B cell (primary cell): Measurements from ENCODE around the gene HOXA10. TPM values are rescaled to one million over a fixed set of nuclear protein-coding genes. Genes with fewer than 3 reads are reported as not detected.
A peak's percentile ranks its signal among the peaks of the same experiment; 100 is the strongest.

Experiments used
- ATAC-seq: fragments of 200-7000 bp; cut with Tn5 transposase; one replicate; pipeline ENCODE4 v1.10.0; 2021; ENCODE audit warnings: low read depth, mild to moderate bottlenecking, moderate number of reproducible peaks, moderate library complexity
- CTCF ChIA-PET: fragments of 350-600 bp; sonication (Branson Sonifier 250); formaldehyde crosslinking; loops from one replicate; lab custom pipeline; 2021; ENCODE audit warnings: antibody characterized with exemption, inconsistent platforms; lab: Charles Lee
- POLR2A ChIA-PET: fragments of 350-600 bp; sonication (Branson Sonifier 250); formaldehyde crosslinking; loops from one replicate; lab custom pipeline; 2021; ENCODE audit warnings: antibody characterized with exemption; lab: Charles Lee
- DNase-seq: peaks from one replicate; pipeline ENCODE4 v3.0.0; 2013
- H2AFZ ChIP-seq: 2 replicates; pipeline ENCODE4 v1.6.1; 2012; ENCODE audit warnings: mild to moderate bottlenecking, low read depth, low read length; ENCODE audit not compliant: insufficient read depth, poor library complexity, severe bottlenecking
- H3K27ac ChIP-seq, 2 donors: 1 replicate in 1 of 2; 2 replicates in 1 of 2; pipeline ENCODE4 v1.5.1; 2012 to 2013; ENCODE audit warnings: low read length in 2 of 2, mild to moderate bottlenecking in 2 of 2, moderate library complexity in 1 of 2
- H3K27me3 ChIP-seq, 4 experiments: fragments of 200-600 bp in 1 of 4; sonication (generic) in 1 of 4; replicated peaks in 1 of 4; 1 replicate in 2 of 4; 2 replicates in 2 of 4; pipeline versions ENCODE4 v1.6.1 to v1.7.0; 2013 to 2016; ENCODE audit warnings: low read length in 3 of 4, mild to moderate bottlenecking in 2 of 4, mixed read lengths in 1 of 4, moderate library complexity in 1 of 4; ENCODE audit not compliant: insufficient read depth in 4 of 4, control insufficient read depth in 3 of 4; ENCODE audit errors: control extremely low read depth in 1 of 4
- H3K36me3 ChIP-seq, 2 experiments: replicated peaks in 1 of 2; 1 replicate in 1 of 2; 2 replicates in 1 of 2; pipeline versions ENCODE4 v1.6.1 to v1.7.1; 2013; ENCODE audit warnings: low read length in 1 of 2; ENCODE audit not compliant: insufficient read depth in 2 of 2, control insufficient read depth in 1 of 2; ENCODE audit errors: control extremely low read depth in 1 of 2, extremely low read depth in 1 of 2
- H3K4me1 ChIP-seq, 2 donors: fragments of 200-600 bp in 1 of 2; sonication (generic) in 1 of 2; 1 replicate in 1 of 2; 2 replicates in 1 of 2; pipeline versions ENCODE4 v1.5.1 to v1.6.1; 2013 to 2017; ENCODE audit warnings: low read length in 2 of 2; ENCODE audit not compliant: control insufficient read depth in 2 of 2, insufficient read depth in 2 of 2
- H3K4me2 ChIP-seq: replicated peaks from 2 replicates; pipeline ENCODE3; 2012; ENCODE audit warnings: mild to moderate bottlenecking, low read depth, low read length; ENCODE audit not compliant: poor library complexity, severe bottlenecking
- H3K4me3 ChIP-seq, 5 experiments: fragments of 200-600 bp in 1 of 5; sonication (generic) in 1 of 5; 1 replicate in 3 of 5; 2 replicates in 2 of 5; pipeline versions ENCODE4 v1.5.1 to v1.7.0; 2011 to 2016; ENCODE audit warnings: low read length in 4 of 5, mild to moderate bottlenecking in 4 of 5, low read depth in 2 of 5, control low read depth in 1 of 5, moderate library complexity in 1 of 5; ENCODE audit not compliant: insufficient read depth in 1 of 5; ENCODE audit errors: control extremely low read depth in 1 of 5, extremely low read depth in 1 of 5
- H3K79me2 ChIP-seq: fragments of 200-600 bp; sonication (generic); one replicate; pipeline ENCODE4 v1.6.0; 2016; ENCODE audit warnings: low read length; ENCODE audit not compliant: control insufficient read depth, insufficient read depth
- H3K9ac ChIP-seq: fragments of 200-600 bp; sonication (generic); 2 replicates; pipeline ENCODE4 v1.6.1; 2017; ENCODE audit warnings: mild to moderate bottlenecking, low read length, moderate library complexity
- H3K9me3 ChIP-seq, 3 donors: one replicate each; pipeline versions ENCODE4 v1.6.1 to v1.7.1; 2013; ENCODE audit warnings: low read length in 2 of 3; ENCODE audit not compliant: control insufficient read depth in 2 of 3, insufficient read depth in 1 of 3; ENCODE audit errors: control extremely low read depth in 1 of 3
- H4K20me1 ChIP-seq: 2 replicates; pipeline ENCODE4 v1.6.0; 2012; ENCODE audit warnings: mild to moderate bottlenecking, low read length; ENCODE audit not compliant: insufficient read depth, control insufficient read depth, poor library complexity, severe bottlenecking
- H3K27ac Mint-ChIP-seq: one replicate; pipeline ENCODE4 v1.8.0; 2021; ENCODE audit warnings: mixed read lengths
- H3K27me3 Mint-ChIP-seq: one replicate; pipeline ENCODE4 v1.8.0; 2021; ENCODE audit warnings: mixed read lengths
- H3K4me1 Mint-ChIP-seq: one replicate; pipeline ENCODE4 v1.8.0; 2021; ENCODE audit warnings: mixed read lengths
- H3K4me3 Mint-ChIP-seq: one replicate; pipeline ENCODE4 v1.8.0; 2021; ENCODE audit warnings: mixed read lengths
- H3K9me3 Mint-ChIP-seq: one replicate; pipeline ENCODE4 v1.8.0; 2022; ENCODE audit warnings: mixed read lengths; ENCODE audit not compliant: insufficient read depth
- EZH2 ChIP-seq: IDR thresholded peaks from 2 replicates; pipeline ENCODE4 v1.6.1; 2012; ENCODE audit warnings: borderline replicate concordance, low read depth, mild to moderate bottlenecking, moderate library complexity, low read length; ENCODE audit not compliant: insufficient read depth, poor library complexity, severe bottlenecking
- WGBS: methylation state at CpG from one replicate; pipeline ENCODE4 v1.1.5; 2013; ENCODE audit warnings: missing lambda C conversion rate; ENCODE audit not compliant: insufficient coverage; 5-methylcytosine and 5-hydroxymethylcytosine counted together
- intact Hi-C: fragments of 100-400 bp; cut with micrococcal nuclease; formaldehyde crosslinking; loops from one replicate; pipeline ENCODE4 v1.10.0; 2022
- polyA plus RNA-seq: library from polyadenylated mRNA; depleted of rRNA; stranded (reverse); fragments of >200 nt; gene quantifications from 2 replicates; pipeline ENCODE4 v1.2.3, GENCODE V29; 2012
- total RNA-seq, 2 donors: library from RNA; stranded (reverse); fragments of 120-200 nt in 1 of 2; gene quantifications; 1 replicate in 1 of 2; 2 replicates in 1 of 2; pipeline versions ENCODE4 v1.2.3 to v1.2.4, GENCODE V29; 2013 to 2022
- TF ChIP-seq, protein P1 (sequence below): fragments of 200-600 bp; IDR thresholded peaks from one replicate; pipeline ENCODE4 v1.8.0; 2022; ENCODE audit warnings: antibody characterized with exemption, mild to moderate bottlenecking

Gene HOXA10
- total and polyA plus RNA-seq, 2 donors (not counting 1 experiment from before 2014, with no cell fraction given), result not detected

DNA sequence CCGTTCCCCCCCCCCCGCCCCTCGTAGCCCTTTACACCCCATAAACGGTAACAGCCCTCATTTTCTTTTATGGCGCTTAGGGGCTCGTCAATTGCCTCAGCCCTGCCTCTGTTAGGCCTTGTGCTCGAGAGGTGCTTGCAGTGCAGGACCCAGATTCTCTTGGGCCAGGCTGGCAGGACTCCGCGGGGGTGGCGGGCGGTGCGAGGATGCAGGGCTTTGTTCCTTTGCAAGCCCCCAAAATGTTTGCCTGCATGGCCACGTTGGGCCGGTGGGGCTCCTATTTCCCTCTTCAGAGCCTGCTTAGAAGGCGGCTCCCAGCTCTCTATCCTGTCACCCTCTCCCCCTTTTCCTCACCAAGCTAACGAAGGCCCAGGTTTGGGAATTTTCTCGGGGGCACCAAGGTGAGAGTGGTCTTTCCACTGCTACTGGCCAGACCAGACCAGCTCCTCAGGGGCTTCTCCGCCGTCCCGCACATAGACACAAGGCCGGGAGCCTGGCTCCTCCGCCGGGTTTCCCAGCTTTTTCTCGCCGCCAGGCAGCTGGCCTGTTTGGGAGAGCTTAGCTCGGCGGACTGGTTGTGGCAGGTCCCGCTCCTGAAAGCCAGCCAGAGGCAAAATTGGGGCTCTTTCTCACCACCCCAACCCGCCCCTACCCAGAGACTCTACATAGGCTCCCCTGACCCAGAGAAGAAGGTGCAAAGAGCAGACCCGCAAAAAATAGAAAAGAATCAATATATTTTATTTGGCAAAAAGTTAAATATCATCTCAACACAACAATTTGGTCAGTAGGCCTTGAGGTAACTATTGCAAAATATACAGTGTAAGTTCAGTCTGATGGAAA, 12.2 kb downstream of the HOXA10 start:
- WGBS, result 25% methylated on average over 25 of the region's 30 CpGs
- H3K27ac ChIP-seq, result no peak overlapping the region
- Mint-ChIP-seq H3K4me3 (no peak overlapping the region), H3K4me1 (peaks cover 35% of the 10 kb centered on the region), H3K27me3 (peaks cover 69% of the 10 kb centered on the region), H3K27ac (no peak overlapping the region), H3K9me3 (no peaks in the 10 kb centered on the region)
- ChIA-PET CTCF (interaction anchor here (0.6 to 4.0 kb wide), 28 partner anchors 12 to 1310 kb away, joined by 3 to 122 read pairs (median 6); partner anchors contain the start of genes HOXA13, HOXA3, HOXA5 and HOXA6), POLR2A (interaction anchor here (0.7 kb wide), 1 partner anchor 1002 kb away, joined by 3 read pairs; no protein-coding TSS in a partner anchor)
- peaks cover 4% of the 10 kb centered on the region for H4K20me1 ChIP-seq
- no peak overlapping the region for H2AFZ ChIP-seq
- H3K79me2 ChIP-seq, result no peaks in the 10 kb centered on the region
- DNase-seq (peak; percentile 24), ATAC-seq (no peak)
- TF ChIP-seq, protein P1, sequence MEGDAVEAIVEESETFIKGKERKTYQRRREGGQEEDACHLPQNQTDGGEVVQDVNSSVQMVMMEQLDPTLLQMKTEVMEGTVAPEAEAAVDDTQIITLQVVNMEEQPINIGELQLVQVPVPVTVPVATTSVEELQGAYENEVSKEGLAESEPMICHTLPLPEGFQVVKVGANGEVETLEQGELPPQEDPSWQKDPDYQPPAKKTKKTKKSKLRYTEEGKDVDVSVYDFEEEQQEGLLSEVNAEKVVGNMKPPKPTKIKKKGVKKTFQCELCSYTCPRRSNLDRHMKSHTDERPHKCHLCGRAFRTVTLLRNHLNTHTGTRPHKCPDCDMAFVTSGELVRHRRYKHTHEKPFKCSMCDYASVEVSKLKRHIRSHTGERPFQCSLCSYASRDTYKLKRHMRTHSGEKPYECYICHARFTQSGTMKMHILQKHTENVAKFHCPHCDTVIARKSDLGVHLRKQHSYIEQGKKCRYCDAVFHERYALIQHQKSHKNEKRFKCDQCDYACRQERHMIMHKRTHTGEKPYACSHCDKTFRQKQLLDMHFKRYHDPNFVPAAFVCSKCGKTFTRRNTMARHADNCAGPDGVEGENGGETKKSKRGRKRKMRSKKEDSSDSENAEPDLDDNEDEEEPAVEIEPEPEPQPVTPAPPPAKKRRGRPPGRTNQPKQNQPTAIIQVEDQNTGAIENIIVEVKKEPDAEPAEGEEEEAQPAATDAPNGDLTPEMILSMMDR, result no peak
- no peak for TF ChIP-seq EZH2
- H3K36me3 ChIP-seq, result no peaks in the 10 kb centered on the region
- peaks cover 1 to 89% (median 77%) of the 10 kb centered on the region in 4 experiments for H3K27me3 ChIP-seq
- H3K9ac ChIP-seq, result no peak overlapping the region
- H3K4me2 ChIP-seq, result peak overlapping the region; percentile 99
- intact Hi-C loops, result loop anchor here (1.0 to 10.0 kb wide), 9 partner anchors 39 to 1085 kb away; partner anchors contain the start of gene HOXA13
- H3K4me3 ChIP-seq, result no peak overlapping the region
- H3K4me1 ChIP-seq, result peaks cover 55 to 63% of the 10 kb centered on the region in 2 donors
- H3K9me3 ChIP-seq, result peaks cover 0 to 76% (median 14%) of the 10 kb centered on the region in 3 donors
